OCI-LY7 (cell line): Measurements from ENCODE around the gene RAB30. TPM values are rescaled to one million over a fixed set of nuclear protein-coding genes. Genes with fewer than 3 reads are reported as not detected.
"Not testable (repeated sequence)": the region's sequence is repeated elsewhere in the genome, so short reads cannot be mapped to it uniquely, and the experiment has no call there.

Experiments
- BruUV-seq: library from RNA; stranded (reverse); fragments of 400-500 nt; replicated peaks from 2 replicates; lab custom pipeline; 2021; lab: Mats Ljungman, UMichigan
- CTCF ChIA-PET: fragments of 300-600 bp; sonication (Branson Sonifier 250); formaldehyde crosslinking; loops from one replicate; lab custom pipeline; 2022; ENCODE audit warnings: antibody characterized with exemption; ENCODE audit not compliant: unreplicated experiment; lab: Charles Lee
- POLR2A ChIA-PET: fragments of 300-600 bp; sonication (Branson Sonifier 250); formaldehyde crosslinking; loops from one replicate; lab custom pipeline; 2022; ENCODE audit warnings: antibody characterized with exemption; lab: Charles Lee
- DNase-seq: peaks from one replicate; pipeline ENCODE4 v3.0.0-alpha.2; 2015; ENCODE audit warnings: low spot score
- H2AFZ ChIP-seq: fragments of 200-600 bp; sonication (generic), shearing (Covaris generic); 2 replicates; pipeline ENCODE4 v1.6.1; 2014; ENCODE audit warnings: mild to moderate bottlenecking, antibody characterized with exemption, low read length, moderate library complexity
- H3K27ac ChIP-seq: fragments of 200-600 bp; sonication (generic); 2 replicates; pipeline ENCODE4 v1.5.1; 2014; ENCODE audit warnings: mixed run types, low read depth, mild to moderate bottlenecking, moderate library complexity, low read length, inconsistent platforms; ENCODE audit not compliant: poor library complexity, severe bottlenecking
- H3K36me3 ChIP-seq: fragments of 200-600 bp; sonication (generic); 2 replicates; pipeline ENCODE4 v1.6.1; 2014; ENCODE audit warnings: mild to moderate bottlenecking, antibody characterized with exemption, low read length, moderate library complexity, mixed read lengths; ENCODE audit not compliant: insufficient read depth
- H3K4me1 ChIP-seq: fragments of 200-600 bp; sonication (generic); 2 replicates; pipeline ENCODE4 v1.5.1; 2014; ENCODE audit warnings: mild to moderate bottlenecking, low read length; ENCODE audit not compliant: insufficient read depth, poor library complexity, severe bottlenecking
- H3K4me2 ChIP-seq: fragments of 200-600 bp; sonication (generic); 2 replicates; pipeline ENCODE4 v1.6.1; 2014; ENCODE audit warnings: mild to moderate bottlenecking, low read length
- H3K4me3 ChIP-seq: fragments of 200-600 bp; sonication (generic); 2 replicates; pipeline ENCODE4 v1.5.1; 2014; ENCODE audit warnings: mild to moderate bottlenecking, low read depth, low read length; ENCODE audit not compliant: poor library complexity, severe bottlenecking
- H3K79me2 ChIP-seq: fragments of 200-600 bp; sonication (generic); 2 replicates; pipeline ENCODE4 v1.6.1; 2016; ENCODE audit warnings: low read depth, mild to moderate bottlenecking, low read length, moderate library complexity, mixed read lengths; ENCODE audit not compliant: insufficient read depth
- H3K9me2 ChIP-seq: fragments of 200-600 bp; sonication (generic); 2 replicates; pipeline ENCODE4 v1.6.1; 2016; ENCODE audit warnings: mild to moderate bottlenecking, low read length, mixed read lengths; ENCODE audit not compliant: insufficient read depth
- H3K9me3 ChIP-seq: fragments of 200-600 bp; sonication (generic); 2 replicates; pipeline ENCODE4 v1.6.1; 2014; ENCODE audit warnings: mild to moderate bottlenecking, mixed run types, low read length, mixed read lengths
- H4K20me1 ChIP-seq: fragments of 200-600 bp; sonication (generic); 2 replicates; pipeline ENCODE4 v1.6.1; 2014; ENCODE audit warnings: mild to moderate bottlenecking, antibody characterized with exemption, low read length, moderate library complexity, mixed read lengths; ENCODE audit not compliant: insufficient read depth
- CTCF ChIP-seq: fragments of 200-600 bp; sonication (generic); conservative IDR thresholded peaks from 2 replicates; pipeline ENCODE4 v1.5.1; 2014; ENCODE audit warnings: mild to moderate bottlenecking, antibody characterized with exemption, low read length, moderate library complexity, mixed read lengths
- EZH2phosphoT487 ChIP-seq: fragments of 200-600 bp; sonication (generic); IDR thresholded peaks from 2 replicates; pipeline ENCODE4 v1.6.1; 2018; ENCODE audit warnings: low read depth, borderline replicate concordance, mild to moderate bottlenecking, mixed run types, antibody characterized with exemption, low read length, moderate library complexity, mixed read lengths
- intact Hi-C: fragments of 100-400 bp; cut with micrococcal nuclease; formaldehyde crosslinking; loops from one replicate; pipeline ENCODE4 v1.10.0; 2022; ENCODE audit not compliant: unreplicated experiment
- total RNA-seq, 2 experiments: library from RNA; depleted of rRNA in 1 of 2; stranded (reverse); fragments of >200 nt in 1 of 2; shearing (Covaris generic) in 1 of 2; gene quantifications; 2 replicates each; pipeline ENCODE4 v1.2.3, GENCODE V29; 2014 to 2022

Gene RAB30
- total RNA-seq, 2 experiments from 2014 or later, result 33.3 to 132 TPM

- peaks cover 44% of the 10 kb centered on the region for H3K4me1 ChIP-seq
- ChIA-PET POLR2A (no interaction called here), CTCF (no interaction called here)
- no peak overlapping the region for H3K4me3 ChIP-seq
- H3K79me2 ChIP-seq, result peaks cover 100% of the 10 kb centered on the region
- H3K36me3 ChIP-seq, result peaks cover 45% of the 10 kb centered on the region
- intact Hi-C loops, result no loop called here
- no peak overlapping the region for H3K4me2 ChIP-seq
- DNase-seq, result no peak
- TF ChIP-seq EZH2phosphoT487 (no peak), CTCF (no peak)
- H3K9me2 ChIP-seq, result no peaks in the 10 kb centered on the region
- no peak overlapping the region for H3K27ac ChIP-seq
- no peak overlapping the region for H2AFZ ChIP-seq
- BruUV-seq, result no TSS peak
- H4K20me1 ChIP-seq, result peaks cover 6% of the 10 kb centered on the region; the same call in 1 of the 2 replicates
- H3K9me3 ChIP-seq, result no peaks in the 10 kb centered on the region
Observed at GRCh38 chr11:83011333-83012167, 60.1 kb downstream of the RAB30 start.

- CTCF ChIA-PET, result no interaction called here
- no peaks in the 10 kb centered on the region for H3K9me3 ChIP-seq
- peaks cover 100% of the 10 kb centered on the region for H3K79me2 ChIP-seq
- H3K4me2 ChIP-seq, result no peak overlapping the region
- peaks cover 9% of the 10 kb centered on the region; the same call in 1 of the 2 replicates for H4K20me1 ChIP-seq
- TF ChIP-seq CTCF (no peak), EZH2phosphoT487 (no peak)
- H3K4me1 ChIP-seq, result peaks cover 49% of the 10 kb centered on the region
- no peak for DNase-seq
- H3K36me3 ChIP-seq, result peaks cover 48% of the 10 kb centered on the region
- H3K9me2 ChIP-seq, result no peaks in the 10 kb centered on the region
- POLR2A ChIA-PET, result interaction anchor here (0.6 to 1.0 kb wide), 3 partner anchors 11 to 81 kb away, joined by 3 to 7 read pairs (median 3); no protein-coding TSS in a partner anchor
- no peak overlapping the region for H3K27ac ChIP-seq
- no peak overlapping the region for H3K4me3 ChIP-seq
- intact Hi-C loops, result loop anchor here (5.0 kb wide), 1 partner anchor 52 kb away; no protein-coding TSS in a partner anchor
- BruUV-seq, result no TSS peak
- no peak overlapping the region for H2AFZ ChIP-seq
Observed at GRCh38 chr11:83009999-83010398, 61.7 kb downstream of the RAB30 start.

- H2AFZ ChIP-seq, H3K9me2 ChIP-seq, H3K4me2 ChIP-seq, H3K4me3 ChIP-seq, DNase-seq, BruUV-seq, H3K9me3 ChIP-seq, H3K27ac ChIP-seq: not testable (repeated sequence)
- ChIA-PET POLR2A (interaction anchor here (0.7 to 3.9 kb wide), 5 partner anchors 11 to 107 kb away, joined by 3 to 23 read pairs (median 4); no protein-coding TSS in a partner anchor), CTCF (interaction anchor here (1.6 kb wide), 1 partner anchor 10 kb away, joined by 5 read pairs; no protein-coding TSS in a partner anchor)
- Histone ChIP-seq H3K36me3 (peaks cover 57% of the 10 kb centered on the region), H3K4me1 (peaks cover 49% of the 10 kb centered on the region), H3K79me2 (peaks cover 100% of the 10 kb centered on the region), H4K20me1 (peaks cover 17% of the 10 kb centered on the region; the same call in 1 of the 2 replicates)
- intact Hi-C loops, result loop anchor here (5.0 kb wide), 1 partner anchor 53 kb away; no protein-coding TSS in a partner anchor
Observed at GRCh38 chr11:83009136-83009535, 62.6 kb downstream of the RAB30 start.
